ENCODE results near the gene STUM.
"Not testable (repeated sequence)": the region's sequence is repeated elsewhere in the genome, so short reads cannot be mapped to it uniquely, and the experiment has no call there.

STUM gene

GRCh38 chr1:226584164-226584563, 35.6 kb downstream of the STUM start:
- DNase-seq, result no peak

DNA sequence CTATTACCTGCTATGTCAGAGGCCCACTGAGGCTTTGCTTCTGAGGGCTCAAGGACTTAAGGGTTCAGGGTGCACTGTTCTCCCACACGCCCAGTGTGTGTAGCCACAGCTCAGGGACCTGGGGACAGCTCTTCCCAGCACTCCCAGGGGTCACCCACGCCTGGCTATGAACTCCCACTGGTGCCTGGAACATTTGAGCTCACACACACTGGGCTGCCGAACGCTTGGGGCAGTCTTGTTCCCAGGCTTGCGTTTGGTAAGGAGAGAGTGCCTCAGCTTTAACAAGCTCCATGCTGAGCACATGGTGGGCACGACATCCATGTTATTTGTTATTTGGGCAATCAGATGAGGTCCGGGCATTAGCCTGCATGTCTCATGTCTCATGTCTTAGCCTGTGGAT, 37.6 kb downstream of the STUM start:
- DNase-seq, result no peak

GRCh38 chr1:226586650-226587422, 38.3 kb downstream of the STUM start:
- DNase-seq, result no peak

DNA sequence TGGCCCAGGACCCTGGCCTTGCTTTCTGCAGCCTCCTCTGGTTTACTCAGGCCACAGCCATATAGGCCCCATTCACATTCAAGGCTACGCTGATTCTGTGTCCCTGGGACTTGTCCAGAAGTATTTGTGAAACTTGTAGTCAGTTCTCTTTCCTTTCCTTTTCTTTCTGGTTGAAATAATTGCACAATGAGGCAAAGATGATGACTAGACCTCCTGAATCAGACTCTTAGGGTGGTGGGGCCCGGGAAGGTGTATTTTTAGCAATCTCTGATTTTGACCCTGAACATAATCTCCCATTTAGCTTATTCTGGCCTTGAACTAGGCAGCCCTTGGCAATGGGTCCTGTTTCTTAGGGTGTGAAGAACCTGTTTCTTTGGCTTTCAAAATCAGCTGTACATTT, 39.9 kb downstream of the STUM start:
- no peak for DNase-seq

DNA sequence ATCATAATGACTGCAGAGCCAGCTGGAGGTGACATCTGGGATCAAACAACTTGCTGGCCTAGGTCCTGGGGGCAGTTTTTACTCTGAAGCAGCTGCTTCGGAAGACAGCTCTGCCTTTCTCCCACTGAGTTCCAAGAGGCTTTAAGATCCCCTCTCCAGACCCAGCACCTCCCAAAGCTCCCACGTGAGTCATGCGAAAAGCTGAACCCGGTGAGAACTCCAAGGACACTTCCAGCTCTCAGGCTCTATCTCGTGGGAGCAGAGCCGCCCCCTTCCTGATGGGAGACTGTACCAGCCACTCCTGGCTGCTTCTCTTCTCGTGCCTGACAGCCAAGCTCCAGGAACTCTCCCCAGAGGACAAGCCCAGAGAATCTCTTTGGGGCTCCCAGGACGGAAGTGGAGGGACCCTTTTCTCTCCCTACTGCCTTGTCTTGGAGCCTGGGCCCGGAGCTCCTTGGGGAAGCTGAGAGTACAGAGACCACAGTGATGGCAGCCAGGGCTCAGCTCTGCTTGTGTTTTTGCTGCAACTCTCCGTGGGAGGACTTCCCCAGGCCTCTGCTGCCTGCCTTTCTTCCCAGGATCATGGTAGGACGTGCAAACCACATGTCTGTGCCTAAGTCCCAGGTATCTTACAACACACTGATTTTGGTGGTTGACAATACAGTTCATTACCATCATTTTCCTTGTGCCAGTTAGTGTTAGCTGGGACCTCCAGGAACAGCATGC, 40.6 kb downstream of the STUM start:
- DNase-seq, result no peak

DNA sequence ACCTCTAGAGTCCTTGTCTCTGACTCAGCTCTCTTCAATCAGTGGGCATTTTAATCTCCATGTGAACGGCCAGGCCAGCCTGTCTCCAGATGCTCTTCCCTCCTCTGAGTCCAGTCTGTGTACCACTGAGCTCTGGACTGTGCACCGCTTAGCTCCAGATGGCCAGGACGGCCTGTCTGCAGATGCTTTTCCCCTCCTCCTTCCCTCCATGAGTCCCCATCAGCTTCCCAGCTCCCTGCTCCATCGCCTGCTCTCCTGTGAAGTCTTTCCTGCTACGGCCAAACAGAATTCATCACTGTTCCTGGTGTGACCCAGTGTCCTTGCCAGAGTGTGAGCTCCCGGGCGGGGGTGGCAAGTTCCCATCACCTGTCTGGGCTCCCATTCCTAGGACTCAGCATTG, 42.0 kb downstream of the STUM start:
- DNase-seq, result no peak

DNA sequence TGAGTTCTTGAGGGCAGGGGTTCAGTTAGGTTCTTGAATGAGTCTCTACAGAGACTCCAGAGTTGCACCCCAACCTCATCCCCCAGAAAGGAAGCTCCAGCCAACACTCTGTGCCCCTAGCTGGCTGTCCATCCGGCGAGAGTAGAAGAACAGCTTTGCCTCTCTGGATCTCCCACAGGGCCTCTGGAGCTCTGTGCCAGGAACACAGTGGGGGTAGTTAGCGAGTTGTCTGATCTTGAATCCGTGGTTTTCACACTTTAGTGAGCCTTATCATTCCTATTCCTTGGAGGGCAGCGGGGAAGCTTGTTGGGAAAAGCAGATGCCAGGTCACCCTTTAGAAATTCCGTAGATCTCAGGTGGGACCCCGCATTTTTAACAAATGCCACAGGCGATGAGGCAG, 45.0 kb downstream of the STUM start:
- no peak for DNase-seq

DNA sequence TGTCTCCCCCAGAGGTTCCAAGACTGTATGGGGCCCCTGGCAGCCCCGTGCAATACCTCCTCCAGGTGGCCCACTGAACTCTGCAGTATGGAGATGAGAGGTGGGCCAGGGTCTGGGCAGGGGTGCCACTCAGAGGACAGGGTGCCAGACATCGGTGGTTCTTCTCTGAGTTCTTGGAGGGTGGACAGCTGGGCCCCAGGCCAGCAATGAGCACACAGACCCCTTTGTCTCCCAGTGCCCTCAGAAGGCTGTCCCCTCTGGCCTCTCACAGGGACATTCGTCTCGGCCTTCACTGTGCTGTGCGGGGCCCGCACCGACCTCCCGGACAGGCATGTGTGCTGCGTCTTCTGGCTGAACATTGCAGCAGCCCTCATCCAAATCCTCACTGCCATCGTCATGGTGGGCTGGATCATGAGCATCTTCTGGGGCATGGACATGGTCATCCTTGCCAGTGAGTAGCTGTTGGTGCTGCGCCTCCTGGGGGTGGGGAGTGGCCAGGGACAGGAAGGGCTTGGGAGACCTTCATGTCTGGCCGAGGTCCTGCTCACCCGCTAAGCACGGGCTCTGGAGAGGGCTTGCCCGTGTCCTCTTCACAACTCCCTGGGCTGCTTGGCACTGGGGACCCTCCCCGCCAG, 48.1 kb downstream of the STUM start:
- no peak for DNase-seq

DNA sequence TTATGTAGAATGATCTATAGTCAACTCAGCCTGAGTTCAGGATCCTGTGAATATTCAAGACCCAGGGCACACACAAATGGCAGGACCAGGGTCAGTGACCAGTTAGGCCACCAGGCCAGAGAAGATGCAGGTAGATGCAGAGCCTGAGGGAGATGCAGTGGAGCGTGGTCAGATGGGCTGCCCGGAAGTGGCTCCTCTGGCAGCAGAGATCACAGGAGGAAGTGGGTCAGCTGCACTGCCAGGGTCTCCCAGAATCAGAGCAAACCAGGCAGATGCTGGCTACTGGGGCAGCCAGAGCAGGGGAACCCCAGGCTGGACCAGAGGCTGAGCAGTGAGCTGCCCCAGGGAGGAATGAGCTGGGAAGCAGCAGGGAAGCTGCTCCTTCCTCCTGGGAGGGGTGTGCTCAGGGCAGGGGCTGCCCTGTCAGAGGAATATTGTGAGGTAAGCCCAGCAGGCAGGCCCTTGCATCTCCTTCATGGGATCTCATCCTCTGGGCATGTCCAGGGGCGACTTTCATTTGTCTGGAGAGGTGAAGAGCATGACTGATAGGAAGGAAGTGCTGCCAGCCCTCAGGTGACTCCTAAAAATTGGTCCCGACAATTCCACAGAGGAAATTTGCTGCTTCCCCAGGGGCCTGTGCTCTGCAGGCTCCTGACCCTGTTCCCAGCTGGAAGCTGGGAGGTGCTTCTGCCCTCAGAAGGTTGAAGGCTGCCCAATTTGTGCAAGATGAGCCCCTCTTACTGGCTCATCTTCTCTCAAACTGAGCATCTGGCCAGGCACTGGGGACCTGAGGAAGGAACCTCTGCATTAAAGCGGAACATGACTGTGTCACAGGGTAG, 49.3 kb downstream of the STUM start:
- no peak for DNase-seq

DNA sequence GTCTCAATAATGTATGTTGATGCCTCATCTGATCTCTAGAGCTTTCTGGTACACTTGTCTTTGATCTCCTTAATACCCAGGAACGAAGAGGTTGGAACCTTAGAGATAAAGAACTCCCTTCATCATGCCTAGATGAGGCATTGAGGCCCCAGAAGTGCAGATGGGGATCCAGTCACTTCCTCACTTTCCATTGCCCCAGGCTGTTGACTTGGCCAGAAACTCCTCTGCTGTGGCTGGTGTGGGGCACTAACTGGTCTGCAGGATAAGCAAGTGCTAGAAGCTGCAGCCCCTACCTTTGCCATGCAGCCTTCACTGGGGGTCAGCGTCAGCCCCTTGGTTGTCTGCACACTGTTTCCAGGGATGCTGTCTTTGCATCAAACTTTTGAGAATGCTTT, 49.9 kb downstream of the STUM start:
- no peak for DNase-seq

GRCh38 chr1:226598955-226599354, 50.4 kb downstream of the STUM start:
- DNase-seq, result not testable (repeated sequence)

DNA sequence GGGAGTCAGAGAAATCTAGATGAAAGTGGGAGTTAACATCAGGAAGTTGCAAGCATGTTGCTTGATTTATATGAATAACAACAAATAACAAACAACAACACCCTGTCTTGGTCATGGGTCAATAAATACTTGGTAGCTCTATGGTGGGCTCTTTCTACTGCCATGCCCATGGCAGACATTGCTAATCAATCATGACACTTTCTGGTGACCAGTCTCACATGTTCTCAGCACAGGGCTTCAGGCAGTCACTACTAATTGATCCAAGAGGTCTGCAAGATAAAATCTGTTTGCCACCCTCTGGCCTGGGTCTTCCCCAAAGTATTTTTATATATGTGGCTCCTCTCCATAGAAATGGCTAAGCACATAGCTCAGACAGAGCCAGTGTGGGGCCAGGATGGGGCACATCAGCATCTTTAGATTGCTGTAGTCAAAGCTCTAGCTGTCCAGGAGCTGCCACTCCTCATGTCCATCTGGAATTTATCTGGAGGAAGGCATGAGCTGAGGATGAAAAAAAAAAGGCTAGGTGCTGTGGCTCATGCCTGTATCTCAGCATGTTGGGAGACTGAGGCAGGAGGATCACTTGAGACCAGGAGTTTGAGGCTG, 51.2 kb downstream of the STUM start:
- DNase-seq, result no peak

DNA sequence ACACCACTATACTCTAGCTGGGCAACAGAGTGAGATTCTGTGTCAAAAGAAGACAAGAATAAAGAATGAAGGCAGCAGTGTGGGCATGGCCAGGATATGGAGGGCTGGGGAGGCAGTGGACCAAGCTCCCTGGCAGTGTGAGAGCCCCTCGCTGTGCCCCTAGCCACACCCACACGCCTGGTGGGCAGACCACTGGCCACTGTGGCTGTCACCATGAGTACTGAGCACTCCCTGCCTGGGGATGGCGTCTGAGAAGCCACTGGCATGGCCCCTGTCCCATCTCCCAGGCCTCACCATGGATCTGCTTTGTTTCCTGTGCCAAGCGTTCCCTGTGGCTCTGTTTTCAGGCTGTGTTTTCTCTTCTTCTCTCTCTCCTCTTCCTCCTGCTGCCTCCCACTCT, 51.7 kb downstream of the STUM start:
- no peak for DNase-seq

DNA sequence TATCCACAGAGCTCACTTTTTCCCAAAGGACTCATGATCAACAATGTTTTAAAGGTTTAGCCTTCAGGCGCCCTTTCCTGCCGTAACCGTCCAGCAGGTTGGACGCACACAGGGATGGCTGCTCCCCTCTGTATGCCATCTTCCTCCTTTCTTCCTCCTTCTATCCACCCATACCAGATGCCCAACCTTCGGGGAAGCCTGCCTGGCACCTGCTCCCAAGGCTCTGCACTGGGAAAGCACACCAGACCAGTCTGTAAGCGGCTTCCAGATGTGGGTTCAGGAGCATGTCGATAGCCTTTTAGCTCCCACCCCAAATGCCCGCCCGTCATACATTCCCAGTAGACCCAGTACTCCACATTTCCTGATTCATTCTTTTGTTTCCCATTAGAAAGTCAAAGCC, 52.9 kb downstream of the STUM start:
- DNase-seq, result no peak

- no peak for DNase-seq
Observed at GRCh38 chr1:226602186-226603021, 53.8 kb downstream of the STUM start.

DNA sequence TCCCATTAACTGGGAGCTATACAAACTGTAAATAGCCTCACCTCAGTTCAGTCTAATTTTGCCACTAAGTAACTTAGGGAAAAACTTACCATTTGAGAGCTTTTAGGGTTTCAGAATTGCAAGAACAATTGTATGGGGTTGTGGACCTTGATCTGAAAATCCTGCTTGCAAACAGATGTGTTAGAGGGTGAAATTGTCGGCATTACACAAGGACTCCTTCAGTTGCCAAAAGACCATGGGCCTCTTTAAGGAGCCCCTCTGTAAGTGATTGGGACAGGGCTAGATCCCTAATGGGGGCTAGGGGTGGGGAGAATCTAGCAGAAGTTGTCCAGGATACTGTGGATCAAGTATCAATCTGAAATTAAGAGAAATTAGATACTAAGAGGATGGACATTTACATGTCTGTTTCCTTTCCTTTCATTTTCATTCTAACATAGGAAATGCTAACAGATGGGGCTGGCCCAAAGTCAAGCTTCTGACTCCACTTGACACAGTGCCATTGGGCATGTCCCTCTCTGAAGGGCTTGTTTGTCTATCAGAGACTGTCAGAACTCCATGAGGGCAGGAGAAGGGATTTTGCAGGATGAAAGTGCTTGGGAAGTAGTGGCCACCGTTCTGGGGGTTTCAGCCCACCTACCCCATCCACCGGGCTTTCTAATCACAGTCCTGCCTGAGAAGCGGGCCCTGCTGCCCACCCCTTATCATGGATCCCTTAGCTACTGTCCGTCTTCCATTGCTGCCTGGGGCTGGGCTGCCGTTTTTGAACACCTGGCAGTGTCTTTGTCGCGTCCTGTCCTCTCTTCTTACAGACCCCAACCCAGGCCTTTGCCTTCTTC, 54.7 kb downstream of the STUM start:
- DNase-seq, result no peak

DNA sequence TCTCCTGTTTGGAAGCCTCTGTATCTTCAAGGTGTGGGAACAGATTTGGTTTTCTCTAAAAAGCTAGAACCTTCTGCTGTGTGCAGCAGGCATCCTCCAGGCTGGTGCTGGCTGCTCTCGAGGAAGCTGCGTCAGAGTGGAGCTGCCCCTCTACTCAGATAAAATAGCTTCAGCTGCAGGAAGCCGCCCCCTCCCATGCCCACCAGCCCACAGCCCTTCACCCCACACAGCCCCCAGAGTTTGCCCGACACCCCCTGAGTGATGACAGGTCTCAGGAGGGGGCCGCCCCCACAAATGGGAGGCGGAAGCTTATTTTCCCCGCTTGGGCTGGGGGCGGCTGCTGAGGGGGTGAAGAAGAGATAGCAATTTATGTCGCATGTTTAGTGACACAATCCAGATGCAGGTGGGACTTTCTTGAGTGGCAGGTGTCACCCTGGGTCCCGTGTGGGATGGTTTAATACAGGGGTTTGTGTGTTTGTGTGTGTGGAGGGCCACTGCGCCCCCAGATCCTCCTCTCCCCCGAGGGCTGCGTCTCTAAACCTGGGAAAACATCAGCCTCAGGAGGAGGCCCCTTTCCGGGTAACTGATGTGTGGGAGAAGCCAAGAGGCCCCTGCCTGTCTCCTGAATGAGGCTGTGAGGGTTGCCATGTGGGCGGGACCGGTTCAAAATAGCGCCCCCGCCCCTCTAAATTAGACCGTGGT, 55.4 kb downstream of the STUM start:
- DNase-seq, result no peak

DNA sequence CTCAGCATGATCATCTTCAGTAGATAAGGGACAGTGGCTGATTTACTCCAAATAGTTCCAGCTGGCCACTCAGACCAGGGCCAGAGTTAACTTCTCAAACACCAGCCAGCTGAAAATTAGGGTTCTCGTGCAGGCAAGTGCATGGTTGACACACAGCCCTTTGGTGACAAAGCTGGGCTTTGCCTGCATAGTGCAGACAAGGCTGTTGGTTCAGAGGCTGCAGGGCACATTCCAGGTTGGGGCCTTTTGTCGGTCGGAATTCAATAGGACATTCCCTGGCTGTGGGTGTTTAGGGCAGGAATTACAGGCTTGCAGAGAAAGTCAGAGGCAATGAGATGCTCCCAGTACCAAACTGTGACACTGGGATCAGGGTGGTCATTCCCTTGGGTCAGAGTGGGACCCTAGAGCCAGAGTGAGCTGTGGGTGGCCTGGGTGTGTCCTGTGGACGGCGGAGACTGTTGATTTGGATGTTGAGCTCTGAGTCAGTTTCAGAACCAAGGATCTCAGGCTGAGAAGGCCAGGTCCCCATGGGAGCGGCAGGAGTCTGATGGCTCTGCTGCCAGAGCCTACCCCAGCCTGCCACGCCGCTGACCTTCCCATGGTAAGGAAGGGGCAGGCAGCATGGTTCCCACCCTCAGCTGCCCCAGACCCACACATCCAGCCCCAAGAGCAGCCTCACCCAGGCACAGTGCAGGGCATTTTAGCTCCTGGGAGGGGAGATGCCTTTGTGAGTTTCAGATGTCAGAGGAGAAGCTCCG, 56.2 kb downstream of the STUM start:
- DNase-seq, result no peak

- DNase-seq, result no peak
Observed at GRCh38 chr1:226605318-226605950, 56.9 kb downstream of the STUM start.
